GM12878 (cell line): ENCODE measurements around the gene PNPLA8. TPM values are rescaled to one million over a fixed set of nuclear protein-coding genes. Genes with fewer than 3 reads are reported as not detected.
A peak's percentile ranks its signal among the peaks of the same experiment; 100 is the strongest.

Source experiments
- ATAC-seq: fragments of 200-7000 bp; cut with Tn5 transposase; 3 replicates; pipeline ENCODE4 v1.9.1; 2020; ENCODE audit warnings: mild to moderate bottlenecking, moderate library complexity
- BruUV-seq: library from RNA; stranded (reverse); fragments of 400-500 nt; replicated peaks from 2 replicates; lab custom pipeline; 2021; lab: Mats Ljungman, UMichigan
- CTCF ChIA-PET: fragments of 300-600 bp; sonication (Branson Sonifier 250); formaldehyde crosslinking; extraction: SDS; loops from one replicate; lab custom pipeline; 2021; ENCODE audit warnings: inconsistent platforms; lab: Yijun Ruan, JAX
- POLR2A ChIA-PET: fragments of 350-600 bp; formaldehyde crosslinking; extraction: SDS; loops from one replicate; lab custom pipeline; 2021; ENCODE audit warnings: inconsistent platforms; lab: Charles Lee
- RAD21 ChIA-PET: fragments of 300-600 bp; sonication (Branson Sonifier 250); formaldehyde crosslinking; loops from one replicate; lab custom pipeline; 2023; ENCODE audit warnings: antibody characterized with exemption; ENCODE audit not compliant: unreplicated experiment; lab: Charles Lee
- SMC1A ChIA-PET: fragments of 300-600 bp; sonication (Branson Sonifier 250); formaldehyde crosslinking; loops from one replicate; lab custom pipeline; 2023; ENCODE audit not compliant: unreplicated experiment, uncharacterized antibody; lab: Charles Lee
- DNase-seq: peaks from one replicate; pipeline ENCODE4 v3.0.0-alpha.2; 2011; ENCODE audit warnings: low read depth, low spot score
- FAIRE-seq: peaks from 3 replicates; lab custom pipeline; 2011; peaks lifted over from hg19 to GRCh38; lab: Jason Lieb, UNC
- H2AFZ ChIP-seq: 2 replicates; pipeline ENCODE4 v1.6.0; 2011; ENCODE audit warnings: low read depth, low read length, control low read depth; ENCODE audit not compliant: control insufficient read depth
- H3K27ac ChIP-seq: 2 replicates; pipeline ENCODE4 v1.5.1; 2011; ENCODE audit warnings: control low read depth; ENCODE audit not compliant: control insufficient read depth, insufficient read depth
- H3K27me3 ChIP-seq, 2 experiments: replicated peaks in 1 of 2; 2 replicates each; pipeline versions ENCODE4 v1.6.0 to v1.6.1; 2011; ENCODE audit warnings: low read length in 1 of 2; ENCODE audit not compliant: control insufficient read depth in 2 of 2, insufficient read depth in 2 of 2
- H3K36me3 ChIP-seq, 2 experiments: 2 replicates each; pipeline ENCODE4 v1.5.1; 2011; ENCODE audit warnings: low read length in 1 of 2; ENCODE audit not compliant: control insufficient read depth in 2 of 2, insufficient read depth in 2 of 2
- H3K4me1 ChIP-seq: 2 replicates; pipeline ENCODE4 v1.6.1; 2011; ENCODE audit warnings: mild to moderate bottlenecking, low read length, moderate library complexity, mixed read lengths; ENCODE audit not compliant: control insufficient read depth, insufficient read depth
- H3K4me2 ChIP-seq: 2 replicates; pipeline ENCODE4 v1.6.0; 2011; ENCODE audit warnings: control low read depth; ENCODE audit not compliant: control insufficient read depth, insufficient read depth
- H3K4me3 ChIP-seq: fragments of 200-600 bp; sonication (generic); 2 replicates; pipeline ENCODE4 v1.5.1; 2016
- H3K79me2 ChIP-seq: 2 replicates; pipeline ENCODE4 v1.6.0; 2011; ENCODE audit warnings: low read length; ENCODE audit not compliant: control insufficient read depth, insufficient read depth
- H3K9ac ChIP-seq: 2 replicates; pipeline ENCODE4 v1.8.0; 2011; ENCODE audit warnings: low read length, control low read depth, mixed read lengths; ENCODE audit not compliant: control insufficient read depth, insufficient read depth
- H3K9me3 ChIP-seq: replicated peaks from 3 replicates; pipeline ENCODE4 v1.5.1; 2011; ENCODE audit warnings: mild to moderate bottlenecking, low read length; ENCODE audit not compliant: control insufficient read depth, insufficient read depth
- H4K20me1 ChIP-seq: 2 replicates; pipeline ENCODE4 v1.6.0; 2011; ENCODE audit not compliant: control insufficient read depth, insufficient read depth
- BCL11A ChIP-seq: IDR thresholded peaks from 2 replicates; pipeline ENCODE4 v1.6.1; 2011; ENCODE audit warnings: low read depth, low read length
- BRCA1 ChIP-seq: IDR thresholded peaks from 2 replicates; pipeline ENCODE4 v1.6.1; 2011; ENCODE audit warnings: low read depth, low read length, improper control_type of control experiment
- MTA2 ChIP-seq: fragments of 450-650 bp; IDR thresholded peaks from 2 replicates; pipeline ENCODE4 v1.6.1; 2016; ENCODE audit warnings: low read depth, mild to moderate bottlenecking, moderate library complexity
- POLR2A ChIP-seq: IDR thresholded peaks from 2 replicates; pipeline ENCODE4 v1.6.1; 2011; ENCODE audit warnings: low read depth, mild to moderate bottlenecking, low read length
- RELB ChIP-seq: fragments of 450-650 bp; IDR thresholded peaks from 2 replicates; pipeline ENCODE4 v1.6.1; 2017; ENCODE audit warnings: low read depth, mild to moderate bottlenecking, moderate library complexity
- YBX1 ChIP-seq: fragments of 450-650 bp; IDR thresholded peaks from 2 replicates; pipeline ENCODE4 v1.6.1; 2016; ENCODE audit warnings: antibody characterized with exemption
- WGBS: methylation state at CpG from one replicate; pipeline ENCODE4 v1.1.6; 2016; ENCODE audit warnings: low lambda C conversion rate; ENCODE audit not compliant: insufficient replicate concordance, insufficient coverage; ENCODE audit errors: missing lambda C conversion rate; 5-methylcytosine and 5-hydroxymethylcytosine counted together
- in situ Hi-C: fragments of 300-500 bp; cut with MboI; formaldehyde crosslinking; loops from 9 replicates; pipeline ENCODE4 v1.14.3; 2018; ENCODE audit warnings: mixed read lengths
- intact Hi-C: fragments of 100-400 bp; cut with micrococcal nuclease; formaldehyde crosslinking; loops from one replicate; pipeline ENCODE4 v1.14.2; 2022; ENCODE audit not compliant: unreplicated experiment
- polyA plus RNA-seq, 11 experiments: library from polyadenylated mRNA; depleted of rRNA in 4 of 11; unstranded in 6 of 11; stranded (reverse) in 5 of 11; fragments of >200 nt; fragmentation: Nextera tagmentation in 4 of 11; fragmentation: Illumina TruSeq in 1 of 11; extraction: Ambion mirVana in 4 of 11; extraction: Trizol in 1 of 11; gene quantifications; 1 replicate in 1 of 11; 2 replicates in 10 of 11; pipeline versions ENCODE4 v1.2.1 to v1.2.3, GENCODE V29; 2011 to 2016; ENCODE audit warnings: inconsistent platforms in 2 of 11, missing spikeins in 2 of 11, low read depth in 1 of 11
- total RNA-seq, 4 experiments: library from RNA; depleted of rRNA in 3 of 4; stranded (reverse); fragments of >200 nt in 3 of 4; fragmentation: Illumina TruSeq in 1 of 4; extraction: Trizol in 1 of 4; gene quantifications; 2 replicates each; pipeline versions ENCODE4 v1.2.1 to v1.2.3, GENCODE V29; 2013 to 2021

The PNPLA8 gene
- total and polyA plus RNA-seq, 10 of the 15 experiments (the other 5 are each of a cell fraction or from before 2014, with no cell fraction given) = 8.0 to 16.3 (median 12.2) TPM

- no peak for TF ChIP-seq RELB
- TF ChIP-seq BRCA1 = no peak
- TF ChIP-seq YBX1 = no peak
These were observed 76.4 kb downstream of the PNPLA8 start (continued) for GRCh38 chr7:108449521-108449920.

GRCh38 chr7:108448584-108449505 lies 77.1 kb downstream of the PNPLA8 start:
- no TSS peak for BruUV-seq
- TF ChIP-seq BCL11A (peak; percentile 15; the same call in 1 of the 2 replicates), POLR2A (no peak), MTA2 (peak; percentile 55)
- Histone ChIP-seq H2AFZ (no peak overlapping the region), H3K79me2 (no peaks in the 10 kb centered on the region), H4K20me1 (no peaks in the 10 kb centered on the region), H3K4me3 (no peak overlapping the region), H3K27me3 (no peaks in the 10 kb centered on the region; a peak in 2 of 4 replicates), H3K9me3 (no peaks in the 10 kb centered on the region), H3K4me2 (no peak overlapping the region), H3K27ac (no peak overlapping the region), H3K9ac (no peak overlapping the region), H3K36me3 (no peaks in the 10 kb centered on the region), H3K4me1 (no peaks in the 10 kb centered on the region)
- in situ Hi-C loops (no loop called here), intact Hi-C loops (no loop called here)
- FAIRE-seq (no peak), ATAC-seq (peak; percentile 58), DNase-seq (no peak)
- ChIA-PET POLR2A (interaction anchor here (0.5 kb wide), 1 partner anchor 367 kb away, joined by 3 read pairs; no protein-coding TSS in a partner anchor), CTCF (interaction anchor here (0.6 to 2.4 kb wide), 4 partner anchors 21 to 353 kb away, joined by 3 to 8 read pairs (median 4); no protein-coding TSS in a partner anchor), RAD21 (interaction anchor here (1.0 kb wide), 1 partner anchor 140 kb away, joined by 4 read pairs; no protein-coding TSS in a partner anchor), SMC1A (interaction anchor here (0.7 to 1.8 kb wide), 9 partner anchors 8 to 139 kb away, joined by 3 to 5 read pairs (median 3); no protein-coding TSS in a partner anchor)
- WGBS = 11% methylated on average over 11 of the region's 11 CpGs
